HuH-7.5 (cell line): ENCODE measurements around the gene SLAIN1.
A peak's percentile ranks its signal among the peaks of the same experiment; 100 is the strongest.
"Not testable (repeated sequence)": the region's sequence is repeated elsewhere in the genome, so short reads cannot be mapped to it uniquely, and the experiment has no call there.

Experiments
- DNase-seq: peaks from one replicate; pipeline ENCODE4 v3.0.0; 2011; ENCODE audit warnings: low spot score

SLAIN1 gene

DNA sequence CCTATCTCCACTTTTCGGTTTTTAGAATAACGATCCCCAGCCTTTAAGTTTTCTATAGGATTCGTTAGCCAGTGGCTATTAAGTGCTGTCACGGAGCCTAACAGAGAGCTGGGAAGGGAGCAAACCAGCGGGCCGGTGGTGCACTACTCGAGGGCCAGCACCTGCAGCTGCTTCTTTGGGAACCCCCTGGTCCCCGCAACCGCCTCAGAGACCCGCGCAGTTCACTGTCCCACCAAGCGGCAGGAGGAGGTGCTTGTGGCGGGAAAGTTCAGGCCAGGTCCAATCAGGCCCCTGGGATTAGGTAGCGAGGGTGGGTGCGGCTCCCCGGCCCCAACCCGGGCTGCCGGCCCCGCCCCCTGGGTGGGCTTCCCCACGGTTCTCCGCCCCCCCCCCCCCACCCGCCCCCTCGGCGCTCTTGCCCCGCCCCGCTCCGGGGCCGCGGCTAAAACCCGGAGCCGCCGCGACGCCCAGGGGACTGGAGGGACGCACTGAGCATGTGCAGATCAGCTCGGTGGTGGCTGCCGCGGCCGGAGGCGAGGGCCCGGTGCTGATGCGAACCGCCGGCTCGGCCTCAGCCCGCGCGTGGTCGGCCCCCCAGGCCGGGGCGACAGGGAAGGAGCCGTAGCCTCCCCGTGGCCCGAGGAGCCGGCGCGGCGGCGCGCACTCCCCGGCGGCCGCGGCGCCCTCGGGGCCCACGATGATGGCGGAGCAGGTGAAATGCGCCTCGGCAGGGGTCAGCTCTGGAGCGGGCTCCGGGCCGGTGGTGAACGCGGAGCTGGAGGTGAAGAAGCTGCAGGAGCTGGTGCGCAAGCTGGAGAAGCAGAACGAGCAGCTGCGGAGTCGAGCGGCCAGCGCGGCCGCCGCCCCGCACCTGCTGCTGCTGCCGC, at the start of gene SLAIN1:
SLAIN1 (plus strand) TSS at position 471 of the 887 bp plus-strand sequence; CDS start at position 698, 227 bp downstream.
- DNase-seq = peak; percentile 73

DNA sequence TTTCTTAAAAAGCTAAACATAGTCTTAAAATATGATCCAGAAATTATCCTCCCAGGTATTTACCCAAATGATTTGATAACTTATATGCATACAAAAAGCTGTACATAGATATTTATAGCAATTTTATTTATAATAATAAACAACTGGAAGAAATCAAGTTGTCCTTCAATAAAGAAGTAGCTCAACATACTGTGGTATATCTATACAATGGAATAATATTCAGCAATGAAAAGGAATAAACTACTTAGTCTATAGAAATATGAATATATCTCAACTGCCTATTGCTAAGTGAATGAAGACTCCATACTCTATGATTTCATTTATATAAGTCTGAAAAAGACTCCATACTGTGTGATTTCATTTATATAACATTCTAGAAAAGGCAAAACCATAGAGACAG, 47.1 kb upstream of the SLAIN1 start:
- DNase-seq = no peak

DNA sequence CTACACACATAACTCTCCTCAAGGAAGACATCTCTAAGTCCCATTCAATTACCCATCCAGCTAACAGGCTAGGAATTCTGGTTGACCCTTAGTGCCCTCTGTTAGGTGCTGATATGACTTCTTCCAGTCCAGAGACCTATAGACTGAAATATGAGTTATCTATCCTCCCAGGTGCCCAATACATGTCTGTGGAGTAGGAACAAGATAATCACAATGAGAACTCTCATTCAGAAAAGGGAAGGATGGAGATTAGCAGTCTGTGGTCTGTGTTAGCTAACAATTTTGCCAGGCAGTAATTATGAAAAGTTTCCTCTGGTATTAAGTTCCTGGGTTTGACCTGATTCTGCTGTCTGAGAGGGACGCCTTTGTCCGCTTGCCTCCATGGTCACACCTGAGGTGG, 44.2 kb upstream of the SLAIN1 start:
- DNase-seq = no peak

DNA sequence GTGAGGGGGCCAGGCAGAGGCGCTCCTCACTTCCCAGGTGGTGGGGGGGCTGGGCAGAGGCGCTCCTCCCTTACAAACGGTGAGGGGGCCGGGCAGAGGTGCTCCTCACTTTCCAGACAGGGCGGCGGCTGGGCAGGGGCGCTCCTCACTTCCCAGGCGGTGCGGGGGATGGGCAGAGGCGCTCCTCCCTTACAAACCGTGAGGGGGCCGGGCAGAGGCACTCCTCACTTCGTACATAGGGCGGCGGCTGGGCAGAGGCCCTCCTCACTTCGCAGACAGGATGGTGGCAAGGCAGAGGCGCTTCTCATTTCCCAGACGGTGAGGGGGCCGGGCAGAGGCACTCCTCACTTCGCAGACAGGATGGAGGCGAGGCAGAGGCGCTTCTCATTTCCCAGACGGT, 37.5 kb upstream of the SLAIN1 start:
- not testable (repeated sequence) for DNase-seq

DNA sequence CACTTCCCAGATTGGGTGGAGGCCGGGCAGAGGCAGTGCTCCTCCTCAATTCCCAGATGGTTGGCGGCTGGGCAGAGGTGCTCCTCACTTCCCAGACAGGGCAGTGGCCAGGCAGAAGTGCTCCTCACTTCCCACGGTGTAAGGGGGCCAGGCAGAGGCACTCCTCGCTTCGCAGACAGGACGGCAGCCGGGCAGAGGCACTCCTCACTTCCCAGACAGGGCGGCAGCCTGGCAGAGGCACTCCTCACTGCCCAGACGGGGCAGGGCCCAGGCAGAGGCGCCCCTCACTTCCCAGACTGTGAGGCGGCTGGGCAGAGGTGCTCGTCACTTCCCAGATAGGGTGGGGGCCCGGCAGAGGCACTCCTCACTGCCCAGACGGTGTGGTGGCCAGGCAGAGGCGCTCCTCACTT, 36.6 kb upstream of the SLAIN1 start:
- DNase-seq = no peak

DNA sequence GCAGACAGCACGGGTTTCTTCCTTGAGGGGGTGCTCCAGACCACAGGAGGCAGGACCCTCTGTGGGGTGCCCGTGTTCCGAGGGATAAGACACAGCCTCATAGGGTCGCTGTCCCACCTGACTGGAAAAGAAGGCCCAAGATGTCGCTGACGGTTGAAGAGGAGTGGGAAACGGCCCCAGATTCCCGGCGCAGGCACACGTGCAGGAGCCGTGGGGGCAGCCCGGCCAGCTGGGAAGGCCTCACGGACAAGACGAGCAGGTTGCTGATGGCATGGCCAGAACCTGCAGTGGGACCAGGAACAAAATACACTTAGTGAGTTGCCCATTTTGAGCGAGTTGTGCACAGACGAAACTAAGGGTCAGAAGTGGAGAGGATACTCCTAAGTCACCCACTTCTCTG, 35.2 kb upstream of the SLAIN1 start:
- not testable (repeated sequence) for DNase-seq

DNA sequence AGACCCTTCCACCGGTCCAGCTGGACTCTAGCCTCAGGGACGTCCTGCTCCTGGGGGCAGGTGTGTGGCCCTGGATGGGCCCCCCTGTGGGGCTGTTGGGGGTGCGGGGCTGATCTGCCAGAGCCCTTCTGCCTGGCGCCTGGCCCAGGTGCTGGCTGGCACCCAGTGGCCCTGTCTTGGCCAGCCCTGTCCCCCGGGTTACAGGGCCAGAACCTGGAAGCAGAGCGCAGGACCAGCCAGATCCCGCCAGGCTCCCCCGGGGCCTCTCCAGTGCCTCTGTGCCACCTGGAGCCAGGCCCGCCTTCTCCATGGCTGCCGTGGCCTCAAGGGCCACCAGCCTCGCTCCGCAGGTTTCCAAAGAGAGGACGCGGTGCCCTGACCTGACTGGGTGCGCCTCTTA, 34.7 kb upstream of the SLAIN1 start:
- not testable (repeated sequence) for DNase-seq

DNA sequence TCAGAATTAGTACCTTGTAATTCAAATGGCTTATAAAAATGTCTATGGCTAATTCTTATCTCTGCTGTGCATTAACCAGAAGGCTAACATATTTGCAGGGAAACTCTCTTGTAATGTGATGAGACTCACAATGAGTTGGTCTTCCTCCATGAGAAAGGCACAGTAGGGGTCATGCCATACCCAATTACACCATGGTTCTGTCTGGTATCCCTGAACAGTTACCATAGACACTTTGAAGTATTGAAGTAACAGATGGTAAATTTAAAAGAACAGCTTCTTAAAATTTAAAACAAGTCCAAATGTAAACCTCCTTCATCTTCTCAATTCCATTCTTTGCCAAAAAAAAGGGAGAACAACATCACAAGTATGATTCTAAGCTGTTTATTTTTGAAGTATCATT, 22.6 kb upstream of the SLAIN1 start:
- no peak for DNase-seq

DNA sequence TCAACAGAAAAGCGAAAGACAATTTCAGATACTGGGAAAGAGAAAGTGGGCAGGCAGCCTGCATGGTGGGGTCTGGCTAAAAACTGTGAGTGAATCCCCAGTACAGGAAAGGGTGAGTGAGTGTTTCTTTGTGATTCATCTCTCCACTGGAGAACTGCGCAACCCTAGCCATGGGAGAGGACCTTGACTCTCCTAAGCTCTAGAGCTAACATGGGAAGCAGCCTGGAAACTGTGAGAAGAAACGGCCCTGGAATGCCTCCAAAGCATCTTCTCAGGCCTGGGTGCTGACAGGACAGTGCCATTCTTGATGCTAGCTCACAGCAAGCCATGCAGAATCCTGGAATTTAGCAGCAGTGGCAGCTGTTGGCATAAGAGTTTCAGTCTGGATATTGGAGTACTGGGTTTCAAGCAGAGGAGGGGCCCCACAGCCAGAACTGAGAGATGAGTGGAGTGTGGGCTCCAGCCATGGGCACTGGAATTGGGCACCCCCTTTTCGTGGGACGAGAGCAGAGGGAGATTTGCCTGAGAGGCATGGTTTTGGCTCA, 18.7 kb upstream of the SLAIN1 start:
- DNase-seq = no peak

DNA sequence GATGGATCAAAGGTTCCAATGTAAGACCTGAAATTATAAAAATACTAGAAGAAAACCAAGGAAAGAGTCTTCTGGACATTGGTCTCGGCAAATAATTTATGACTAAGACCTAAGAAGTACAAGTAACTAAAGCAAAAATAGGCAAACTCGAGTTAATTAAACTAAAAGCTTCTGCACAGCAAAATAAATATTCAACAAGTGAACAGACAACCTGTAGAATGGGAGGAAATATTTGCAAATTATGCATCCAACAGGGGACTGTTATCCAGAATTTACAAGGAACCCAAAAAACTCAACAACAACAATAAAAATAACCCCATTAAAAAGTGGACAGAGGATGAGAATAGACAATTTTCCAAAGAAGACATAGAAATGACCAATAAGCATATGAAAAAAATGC, 9.7 kb upstream of the SLAIN1 start:
- DNase-seq = no peak

DNA sequence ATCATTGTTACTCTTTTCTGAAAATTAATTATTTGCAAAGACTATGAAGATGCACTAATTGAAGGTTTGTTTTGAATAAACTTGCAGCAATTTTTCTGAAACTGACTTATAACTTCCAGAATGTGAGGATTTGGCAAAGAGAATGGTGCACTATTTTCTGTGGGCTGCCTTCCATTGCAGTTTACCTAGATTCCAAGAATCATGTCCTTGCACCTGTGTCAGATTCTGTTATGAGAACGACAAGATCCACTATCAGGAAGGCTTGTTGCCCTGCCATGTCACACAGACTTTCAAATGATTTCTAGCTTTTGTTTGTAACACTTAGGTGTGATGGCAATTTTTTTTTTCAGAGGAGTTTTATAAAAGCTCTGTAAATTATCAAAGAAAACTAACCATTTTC, 5.6 kb upstream of the SLAIN1 start:
- DNase-seq = no peak

DNA sequence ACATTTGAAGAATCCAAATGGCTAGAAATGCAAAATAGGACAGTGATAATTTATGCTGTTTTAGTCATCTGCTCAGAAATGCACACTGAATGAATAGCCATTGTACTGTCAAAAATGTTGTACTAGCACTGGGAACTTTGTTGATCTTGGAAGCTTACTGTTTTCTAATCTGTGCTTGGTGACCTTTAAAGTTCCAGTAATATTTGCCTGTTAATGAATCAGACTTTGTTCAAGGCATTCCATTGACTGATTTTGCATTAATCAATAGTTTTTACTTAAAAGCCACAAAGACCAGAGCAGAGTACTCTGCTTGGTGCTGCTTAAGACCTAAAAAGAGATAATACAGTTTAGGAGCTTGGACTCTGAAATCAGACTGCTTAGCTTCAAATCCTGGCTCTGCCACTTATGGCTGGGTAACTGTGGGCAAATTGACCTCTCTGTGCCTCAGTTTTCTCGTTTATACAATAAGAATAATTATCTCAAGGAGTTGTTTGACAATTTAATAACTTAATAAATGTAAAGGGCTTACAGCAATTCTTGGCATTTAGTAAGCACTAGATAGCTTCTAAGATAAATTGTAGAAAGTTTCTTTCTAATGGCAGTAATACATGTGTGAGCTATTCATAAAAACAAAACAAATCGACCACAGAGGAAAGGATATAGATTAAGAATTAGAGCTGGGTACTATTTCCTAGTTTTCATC, 4.6 kb upstream of the SLAIN1 start:
- DNase-seq = no peak

DNA sequence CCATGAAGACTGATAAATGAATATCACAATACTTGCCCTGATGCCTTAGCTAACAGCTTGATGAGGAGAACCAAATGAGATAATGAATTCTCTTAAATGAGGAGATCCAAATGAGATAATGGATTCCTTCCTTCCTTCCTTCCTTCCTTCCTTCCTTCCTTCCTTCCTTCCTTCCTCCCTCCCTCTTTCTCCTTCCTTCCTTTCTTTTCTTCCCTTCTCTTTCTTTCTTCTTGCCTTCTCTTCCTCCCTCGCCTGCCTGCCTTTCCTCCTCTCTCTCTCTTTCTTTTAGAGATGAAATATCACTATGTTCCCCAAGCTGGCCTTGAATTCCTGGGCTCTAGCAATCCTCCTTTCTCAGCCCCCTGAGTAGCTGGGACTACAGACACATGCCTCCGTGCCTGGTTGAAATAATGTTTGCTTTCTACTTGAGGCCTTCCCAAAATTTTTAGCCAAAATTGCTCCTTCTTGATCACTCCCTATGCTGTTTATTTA, 4.0 kb upstream of the SLAIN1 start:
- DNase-seq = no peak

DNA sequence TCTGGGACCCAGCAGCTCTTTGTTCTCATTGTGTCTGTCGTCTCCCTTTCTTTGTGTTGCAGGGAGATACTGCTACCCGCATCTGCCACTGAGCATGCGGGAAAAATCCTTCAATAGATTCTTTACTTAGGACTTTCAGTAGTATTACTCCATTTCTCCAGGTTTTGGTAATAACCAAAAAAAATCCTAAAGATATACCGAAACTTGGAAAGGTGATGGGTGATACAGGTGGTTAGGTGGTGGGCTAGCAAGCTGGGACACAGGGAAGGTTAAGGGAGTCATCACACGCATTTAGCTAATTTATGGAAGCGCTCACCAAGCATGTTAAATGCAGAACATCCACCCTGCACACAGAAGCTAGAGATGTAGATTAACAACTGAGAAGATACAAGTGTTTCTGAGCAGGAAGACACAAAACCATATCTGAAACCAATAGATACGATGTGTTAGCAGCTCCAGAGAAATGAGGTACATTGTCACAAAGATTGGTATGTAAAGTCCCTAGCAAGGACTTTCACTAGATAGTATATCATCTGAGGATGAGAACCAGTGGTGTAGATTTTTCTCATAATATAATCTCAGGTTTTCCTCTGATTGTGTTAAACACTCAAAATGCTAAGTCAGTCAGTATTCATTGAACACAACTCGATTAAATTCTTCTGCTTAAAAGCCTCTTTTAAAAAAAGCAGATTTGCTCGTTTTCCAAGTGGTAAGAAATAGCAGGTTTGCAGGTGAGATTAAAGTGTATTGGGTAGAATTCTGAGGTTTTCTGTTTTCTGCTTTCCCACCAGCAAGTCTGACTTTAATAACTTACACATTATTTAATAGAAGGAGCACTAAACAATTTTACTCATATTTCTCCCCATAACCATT, 1.2 kb upstream of the SLAIN1 start:
- DNase-seq = no peak

DNA sequence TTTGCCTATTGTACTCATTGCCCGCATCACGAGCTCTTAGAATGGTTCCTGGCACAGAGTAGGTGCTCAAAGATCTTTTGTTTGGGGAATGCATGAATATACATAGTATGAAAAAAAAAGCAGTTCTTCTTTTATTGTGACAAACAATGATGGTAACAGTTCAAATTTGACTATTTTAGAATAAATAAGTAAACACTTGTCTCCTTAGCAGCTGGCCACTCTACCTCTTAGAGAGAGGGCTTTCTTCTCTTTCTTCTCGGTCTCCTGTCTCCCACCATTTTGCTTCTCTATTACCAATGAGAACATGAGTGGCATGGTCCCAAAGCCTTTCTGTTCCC, 639 bp upstream of the SLAIN1 start:
- DNase-seq = no peak

DNA sequence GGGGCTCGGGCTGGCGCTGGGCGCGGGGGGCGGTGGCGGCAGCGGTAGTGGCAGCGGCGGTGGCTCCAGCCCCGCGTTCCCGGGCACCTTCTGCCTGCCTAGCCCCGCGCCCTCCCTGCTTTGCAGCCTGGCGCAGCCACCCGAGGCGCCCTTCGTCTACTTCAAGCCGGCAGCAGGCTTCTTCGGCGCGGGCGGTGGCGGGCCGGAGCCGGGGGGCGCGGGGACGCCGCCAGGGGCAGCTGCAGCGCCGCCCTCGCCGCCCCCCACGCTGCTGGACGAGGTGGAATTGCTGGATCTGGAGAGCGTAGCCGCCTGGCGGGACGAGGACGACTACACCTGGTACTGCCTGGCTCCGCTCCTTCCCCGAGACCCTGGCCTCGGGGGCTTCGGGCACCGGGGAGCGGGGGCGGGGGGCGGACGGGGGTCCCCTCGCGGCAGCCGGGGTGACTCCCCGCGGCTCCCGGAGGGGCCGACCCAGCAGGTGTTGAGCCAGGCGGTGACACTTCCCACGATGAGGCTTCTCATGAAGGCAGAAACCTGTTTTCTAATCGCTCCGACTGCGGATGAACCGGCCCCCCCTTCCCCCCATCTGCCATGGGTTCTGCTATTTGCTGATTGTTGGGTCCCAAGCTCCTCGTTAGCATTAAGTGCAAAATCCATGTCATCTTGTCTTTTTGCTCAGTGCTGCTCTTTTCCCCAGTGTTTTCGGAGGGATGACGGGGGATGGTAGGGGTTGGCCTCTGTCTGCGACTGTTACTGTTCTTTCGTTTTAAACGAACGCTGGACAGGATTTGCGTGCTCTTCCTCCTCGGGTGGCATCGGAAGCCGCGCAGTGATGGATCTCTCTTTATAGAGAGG, 943 bp downstream of the SLAIN1 start:
- peak; percentile 58 for DNase-seq

DNA sequence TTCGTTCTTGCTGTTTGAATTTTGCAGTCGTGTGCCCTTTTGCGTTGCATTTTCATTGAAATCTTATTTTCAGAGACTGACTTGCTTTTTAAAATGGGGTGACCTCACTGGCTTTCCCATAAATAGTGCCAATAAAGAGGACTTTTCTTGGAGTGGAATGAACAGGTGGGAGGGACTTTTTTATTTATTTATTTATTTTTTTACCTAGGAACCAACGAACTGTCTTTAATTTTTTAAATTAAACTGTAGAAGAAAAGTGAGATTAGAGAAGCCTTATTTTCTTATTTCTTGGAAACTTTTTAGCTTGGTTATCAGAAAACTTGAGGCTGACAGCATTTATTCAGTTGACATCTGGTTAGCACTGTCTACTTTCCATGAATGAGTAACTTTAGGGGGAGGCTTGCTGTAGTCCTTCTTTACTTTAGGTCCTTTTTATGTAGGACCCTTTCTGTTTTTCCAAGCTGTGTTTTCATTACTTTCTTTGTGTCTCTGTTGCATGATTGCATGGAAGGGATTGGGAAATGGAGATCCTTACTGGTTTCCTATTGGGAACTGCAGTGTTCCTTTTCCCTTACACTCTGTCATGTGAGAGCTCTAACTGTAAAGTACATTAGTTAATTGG, 1.7 kb downstream of the SLAIN1 start:
- DNase-seq = no peak

DNA sequence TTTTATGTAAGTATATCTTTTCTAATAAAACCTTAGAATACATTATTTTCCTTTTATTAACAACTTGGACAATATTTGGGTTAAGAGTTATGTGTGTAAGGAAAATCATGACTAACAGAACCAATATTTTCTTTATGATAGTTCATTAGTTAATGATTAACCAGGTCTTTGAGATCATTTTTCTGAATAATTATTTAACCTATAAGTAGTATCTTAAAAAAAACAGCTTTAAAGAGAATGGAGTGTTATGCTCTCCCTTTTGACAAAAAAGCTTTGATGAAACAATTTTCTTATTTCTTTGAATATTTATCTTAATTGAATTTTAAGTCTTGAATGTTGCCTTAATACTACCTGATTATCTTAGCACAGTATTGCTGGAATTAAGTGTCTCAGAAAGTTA, 3.8 kb downstream of the SLAIN1 start:
- DNase-seq = no peak

DNA sequence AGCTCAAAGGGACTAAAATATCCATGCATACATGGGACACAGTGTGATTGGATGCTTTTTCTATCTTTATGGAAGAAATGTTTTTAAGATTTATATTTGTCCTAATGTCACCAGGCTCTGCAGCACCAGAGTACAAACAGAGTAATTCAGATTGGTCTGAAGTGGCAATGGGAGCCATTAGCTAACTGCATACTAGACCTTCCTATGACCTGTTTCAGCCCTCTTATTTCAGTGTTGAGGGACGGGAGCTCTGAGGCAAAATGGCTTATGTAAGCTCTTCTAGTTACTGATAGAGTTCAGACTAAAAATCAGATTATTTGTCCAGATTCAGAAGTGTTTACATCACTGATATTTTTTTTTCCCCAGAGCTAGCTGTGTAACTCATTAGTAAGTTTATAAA, 4.9 kb downstream of the SLAIN1 start:
- DNase-seq = no peak

DNA sequence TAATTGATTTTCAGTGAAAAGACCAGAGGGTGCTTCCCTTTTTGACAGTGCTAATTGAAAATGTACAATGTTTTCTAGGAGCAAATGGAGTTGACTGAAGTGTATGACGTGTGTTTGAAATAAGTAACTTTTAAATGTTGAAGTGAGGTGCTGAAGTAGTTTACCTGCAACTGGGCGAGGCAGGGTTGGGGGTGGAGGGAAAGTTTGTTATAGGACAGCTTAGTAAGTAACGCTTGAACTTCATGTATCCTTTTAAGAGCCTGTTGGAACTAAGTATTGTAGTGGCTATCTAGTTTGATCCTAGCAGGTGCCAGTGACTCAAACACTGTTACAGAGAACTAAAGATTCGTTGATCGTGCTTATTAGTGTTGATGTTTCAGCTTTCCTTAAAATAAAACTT, 5.9 kb downstream of the SLAIN1 start:
- no peak for DNase-seq
